ENCODE results near the gene TMEM87A.

GRCh38 chr15:42286445-42287029 lies 13.3 kb upstream of the TMEM87A start:
- TF ChIP-seq CTCF (IDR thresholded peaks at IDR 0.05) (no peak), POLR2A (IDR thresholded peaks at IDR 0.05) (no peak)

All from adrenal gland (tissue), 5 donors.